D721Med (cell line): ENCODE measurements around the gene SNAI1.

Experiments
- DNase-seq: peaks from one replicate; pipeline ENCODE4 v3.0.0; 2011; ENCODE audit warnings: low spot score; ENCODE audit not compliant: insufficient read length
- FAIRE-seq: peaks from 2 replicates; lab custom pipeline; 2011; peaks lifted over from hg19 to GRCh38; lab: Jason Lieb, UNC
- CTCF ChIP-seq: IDR thresholded peaks from 2 replicates; pipeline ENCODE4 v1.5.1; 2012; ENCODE audit warnings: mild to moderate bottlenecking, control low read depth; ENCODE audit not compliant: insufficient read depth; ENCODE audit errors: missing control alignments

The SNAI1 gene

GRCh38 chr20:50012282-50013263 is 29.8 kb downstream of the SNAI1 start:
- no peak for DNase-seq
- FAIRE-seq = no peak
- no peak for TF ChIP-seq CTCF

GRCh38 chr20:50013976-50014375 is 31.2 kb downstream of the SNAI1 start:
- TF ChIP-seq CTCF = no peak
- DNase-seq = no peak
- FAIRE-seq = no peak

GRCh38 chr20:50014570-50015562 is 32.1 kb downstream of the SNAI1 start:
- FAIRE-seq (no peak), DNase-seq (no peak)
- no peak for TF ChIP-seq CTCF

GRCh38 chr20:50015636-50015992 is 32.8 kb downstream of the SNAI1 start:
- TF ChIP-seq CTCF = no peak
- FAIRE-seq (no peak), DNase-seq (no peak)

- FAIRE-seq (no peak), DNase-seq (no peak)
- no peak for TF ChIP-seq CTCF
These were observed 33.4 kb downstream of the SNAI1 start for GRCh38 chr20:50015993-50016770.

GRCh38 chr20:50017160-50017559 is 34.4 kb downstream of the SNAI1 start:
- FAIRE-seq (no peak), DNase-seq (no peak)
- TF ChIP-seq CTCF = no peak
